HAP-1 (cell line): ENCODE measurements around the gene ADGRB2.

Source experiments
- DNase-seq, 2 experiments: peaks; one replicate each; pipeline ENCODE4 v3.0.0-alpha.2; 2016 to 2020; ENCODE audit warnings: low spot score in 2 of 2
- H3K27me3 ChIP-seq: fragments of 250-450 bp; sonication (Bioruptor Pico); 2 replicates; pipeline ENCODE4 v1.5.1; 2020; ENCODE audit warnings: low read depth, mild to moderate bottlenecking, moderate library complexity
- H3K36me3 ChIP-seq: fragments of 250-450 bp; sonication (Bioruptor Pico); replicated peaks from 2 replicates; pipeline ENCODE4 v1.5.1; 2020; ENCODE audit warnings: mild to moderate bottlenecking
- H3K4me1 ChIP-seq: fragments of 250-450 bp; sonication (Bioruptor Pico); 2 replicates; pipeline ENCODE4 v1.5.1; 2020; ENCODE audit warnings: mild to moderate bottlenecking
- H3K4me3 ChIP-seq: fragments of 250-450 bp; sonication (Bioruptor Pico); 2 replicates; pipeline ENCODE4 v1.5.1; 2020; ENCODE audit warnings: mild to moderate bottlenecking, moderate library complexity
- H3K9me3 ChIP-seq: fragments of 250-450 bp; sonication (Bioruptor Pico); 2 replicates; pipeline ENCODE4 v1.5.1; 2020; ENCODE audit warnings: mild to moderate bottlenecking, moderate library complexity
- in situ Hi-C: fragments of 300-500 bp; cut with MboI; formaldehyde crosslinking; loops from 3 replicates; pipeline ENCODE4 v1.14.3; 2020; ENCODE audit warnings: low sequenced_read_pairs, inconsistent platforms, mixed read lengths

Gene ADGRB2

GRCh38 chr1:31783846-31784245 is 19.7 kb upstream of the ADGRB2 start:
- no peak overlapping the region for H3K4me3 ChIP-seq
- no peaks in the 10 kb centered on the region for H3K27me3 ChIP-seq
- peaks cover 11% of the 10 kb centered on the region for H3K4me1 ChIP-seq
- no peaks in the 10 kb centered on the region for H3K9me3 ChIP-seq
- in situ Hi-C loops: no loop called here
- no peak for DNase-seq
- no peaks in the 10 kb centered on the region for H3K36me3 ChIP-seq

DNA sequence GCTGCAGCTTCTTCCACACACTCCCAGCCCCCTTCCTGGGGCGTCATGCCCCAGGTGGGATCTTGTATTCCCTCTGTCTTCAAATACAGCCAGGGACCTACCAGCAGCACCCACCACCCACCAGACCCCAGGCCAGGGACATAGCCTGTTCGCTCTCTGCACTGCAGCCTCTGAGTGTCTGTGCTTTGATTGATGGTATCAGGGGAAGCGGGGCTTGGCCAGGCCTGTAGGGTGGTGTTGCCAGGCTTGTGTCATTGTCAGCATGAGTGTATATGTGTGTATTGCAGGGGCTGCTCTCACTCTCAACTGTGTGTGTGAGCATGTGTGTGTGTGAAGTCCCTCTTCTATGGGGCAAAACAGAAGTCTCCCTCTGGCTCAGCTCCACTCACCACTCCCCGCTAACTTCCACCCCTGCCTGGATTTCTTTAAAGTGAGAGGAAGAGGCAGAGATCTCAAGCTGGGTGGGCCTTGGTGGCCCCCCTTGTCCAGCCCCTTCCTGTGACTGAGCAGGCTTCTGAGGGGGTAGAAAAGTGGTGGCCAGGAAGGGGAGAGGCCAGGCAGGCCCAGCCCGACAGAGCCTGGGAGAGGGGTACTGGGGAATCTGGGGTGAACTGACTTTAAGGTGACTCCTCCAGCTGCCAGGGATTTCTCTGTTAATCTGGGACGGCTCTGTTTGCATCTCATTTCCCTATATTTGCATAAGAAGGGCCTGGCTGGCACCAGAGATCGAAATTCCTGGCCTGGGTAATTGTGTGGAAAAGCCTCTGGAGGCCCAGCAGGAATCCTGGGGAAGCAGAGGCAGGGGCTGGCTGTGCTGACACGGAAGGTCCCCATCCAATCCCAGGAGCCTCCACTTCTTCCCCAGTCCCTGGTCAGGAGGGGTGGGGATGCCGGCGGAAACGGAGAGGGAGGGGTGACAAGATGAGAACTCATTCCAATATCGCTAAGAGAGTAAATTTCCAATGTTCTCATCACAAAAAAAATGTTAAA is 18.6 kb upstream of the ADGRB2 start:
- DNase-seq: peak in 1 of 2 experiments; percentile 32
- in situ Hi-C loops: no loop called here
- H3K4me1 ChIP-seq: peaks cover 6% of the 10 kb centered on the region
- no peaks in the 10 kb centered on the region for H3K27me3 ChIP-seq
- no peak overlapping the region for H3K4me3 ChIP-seq
- no peaks in the 10 kb centered on the region for H3K9me3 ChIP-seq
- no peaks in the 10 kb centered on the region for H3K36me3 ChIP-seq

DNA sequence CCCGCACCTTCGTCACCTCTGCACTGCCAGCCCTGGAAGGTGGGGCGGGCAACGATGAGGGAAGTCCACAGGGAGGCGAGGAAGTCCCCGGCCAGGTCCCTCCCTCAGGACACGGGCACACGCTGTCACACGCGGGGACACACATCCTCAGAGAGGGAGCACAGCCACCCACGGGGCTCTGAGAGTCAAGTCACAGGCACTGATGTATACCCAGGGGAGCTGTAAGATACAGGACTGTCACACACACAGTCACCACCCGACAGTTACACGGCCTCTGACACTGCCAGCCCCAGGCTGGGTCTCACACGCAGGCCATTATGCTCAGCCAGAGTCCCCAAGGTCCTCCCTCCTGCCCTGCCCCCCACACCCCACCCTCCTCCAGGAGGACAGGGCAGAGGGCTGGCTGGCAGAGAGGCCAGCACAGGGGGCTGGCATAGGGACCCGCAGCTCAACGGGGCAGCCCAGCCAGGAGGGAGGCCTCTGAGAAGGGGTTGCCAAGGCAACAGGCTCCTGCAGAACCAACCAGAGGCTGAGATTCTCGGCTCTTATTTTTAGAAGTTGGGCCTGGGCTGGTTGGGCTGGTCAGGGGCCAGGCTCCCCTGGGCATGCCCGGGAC is 17.7 kb upstream of the ADGRB2 start:
- DNase-seq: no peak
- in situ Hi-C loops: no loop called here
- no peaks in the 10 kb centered on the region for H3K9me3 ChIP-seq
- H3K4me1 ChIP-seq: peaks cover 4% of the 10 kb centered on the region
- no peaks in the 10 kb centered on the region for H3K27me3 ChIP-seq
- H3K36me3 ChIP-seq: no peaks in the 10 kb centered on the region
- no peak overlapping the region for H3K4me3 ChIP-seq

- Histone ChIP-seq H3K36me3 (no peaks in the 10 kb centered on the region), H3K4me3 (no peak overlapping the region), H3K4me1 (peaks cover 4% of the 10 kb centered on the region), H3K27me3 (no peaks in the 10 kb centered on the region), H3K9me3 (no peaks in the 10 kb centered on the region)
- in situ Hi-C loops: no loop called here
- DNase-seq: no peak
Measured at GRCh38 chr1:31781138-31781755, 17.1 kb upstream of the ADGRB2 start.

DNA sequence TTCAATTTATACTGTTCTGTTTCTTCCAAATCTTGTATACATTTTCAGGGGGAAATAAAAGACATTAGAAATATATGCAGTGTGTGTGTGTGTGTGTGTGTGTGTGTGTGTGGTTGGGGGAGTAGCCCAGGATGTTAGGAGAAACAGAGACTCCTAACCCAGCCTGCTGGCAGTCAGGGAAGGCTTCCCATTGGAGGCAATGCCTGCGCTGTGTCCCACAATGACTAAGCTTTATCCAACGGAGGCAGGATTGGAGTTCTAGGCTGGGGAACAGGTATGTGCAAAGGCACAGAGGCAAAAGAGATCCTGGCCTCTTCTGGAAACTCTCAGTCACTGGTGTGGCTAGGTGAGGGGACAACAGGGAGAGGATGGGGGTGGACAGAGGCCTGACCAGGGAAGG is 16.5 kb upstream of the ADGRB2 start:
- H3K4me3 ChIP-seq: no peak overlapping the region
- H3K27me3 ChIP-seq: no peaks in the 10 kb centered on the region
- no peaks in the 10 kb centered on the region for H3K9me3 ChIP-seq
- H3K36me3 ChIP-seq: no peaks in the 10 kb centered on the region
- H3K4me1 ChIP-seq: peaks cover 4% of the 10 kb centered on the region
- in situ Hi-C loops: no loop called here
- DNase-seq: no peak

DNA sequence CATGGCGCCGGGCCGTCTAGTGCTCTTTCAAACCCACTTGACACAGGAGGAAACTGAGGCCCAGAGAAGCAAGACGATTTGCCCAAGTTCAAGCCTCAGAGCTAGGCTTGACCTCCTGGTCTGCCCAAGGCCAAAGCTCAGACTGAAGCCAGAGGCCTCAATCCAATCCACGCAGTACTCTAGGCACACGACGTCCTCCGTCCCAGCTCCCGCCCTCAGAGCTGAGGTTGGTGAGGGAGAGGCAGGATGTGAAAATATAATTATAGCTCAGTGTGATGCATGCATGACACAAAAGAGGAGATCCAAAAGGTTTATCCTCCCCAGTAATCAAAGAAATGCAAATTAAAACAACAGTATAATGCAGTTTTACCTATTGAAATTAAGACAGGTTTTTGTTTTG is 15.5 kb upstream of the ADGRB2 start:
- Histone ChIP-seq H3K4me1 (peaks cover 4% of the 10 kb centered on the region), H3K36me3 (no peaks in the 10 kb centered on the region), H3K4me3 (no peak overlapping the region), H3K27me3 (no peaks in the 10 kb centered on the region), H3K9me3 (no peaks in the 10 kb centered on the region)
- DNase-seq: no peak
- in situ Hi-C loops: no loop called here

- peaks cover 4% of the 10 kb centered on the region for H3K4me1 ChIP-seq
Measured at GRCh38 chr1:31778763-31779488, 14.8 kb upstream of the ADGRB2 start.

GRCh38 chr1:31776516-31776915 is 12.4 kb upstream of the ADGRB2 start:
- H3K36me3 ChIP-seq: no peaks in the 10 kb centered on the region
- H3K9me3 ChIP-seq: no peaks in the 10 kb centered on the region
- H3K4me1 ChIP-seq: peaks cover 4% of the 10 kb centered on the region; the same call in 1 of the 2 replicates
- in situ Hi-C loops: no loop called here
- H3K4me3 ChIP-seq: no peak overlapping the region
- DNase-seq: no peak
- H3K27me3 ChIP-seq: no peaks in the 10 kb centered on the region

More at GRCh38 chr1:31778763-31779488, 14.8 kb upstream of the ADGRB2 start:
- in situ Hi-C loops: no loop called here
- DNase-seq: no peak
- no peaks in the 10 kb centered on the region for H3K36me3 ChIP-seq
- H3K9me3 ChIP-seq: no peaks in the 10 kb centered on the region
- H3K27me3 ChIP-seq: no peaks in the 10 kb centered on the region
- H3K4me3 ChIP-seq: no peak overlapping the region

GRCh38 chr1:31776032-31776431 is 11.9 kb upstream of the ADGRB2 start:
- Histone ChIP-seq H3K4me1 (peaks cover 4% of the 10 kb centered on the region; the same call in 1 of the 2 replicates), H3K27me3 (no peaks in the 10 kb centered on the region)
- in situ Hi-C loops: no loop called here

GRCh38 chr1:31775210-31775999 is 11.3 kb upstream of the ADGRB2 start:
- no peaks in the 10 kb centered on the region for H3K9me3 ChIP-seq
- peak in 1 of 2 experiments; percentile 36 for DNase-seq
- H3K4me1 ChIP-seq: peaks cover 4% of the 10 kb centered on the region; the same call in 1 of the 2 replicates
- H3K27me3 ChIP-seq: no peaks in the 10 kb centered on the region
- in situ Hi-C loops: no loop called here
- no peaks in the 10 kb centered on the region for H3K36me3 ChIP-seq
- H3K4me3 ChIP-seq: no peak overlapping the region

More at GRCh38 chr1:31776032-31776431, 11.9 kb upstream of the ADGRB2 start:
- Histone ChIP-seq H3K36me3 (no peaks in the 10 kb centered on the region), H3K4me3 (no peak overlapping the region), H3K9me3 (no peaks in the 10 kb centered on the region)
- DNase-seq: no peak

- Histone ChIP-seq H3K4me1 (no peaks in the 10 kb centered on the region), H3K27me3 (no peaks in the 10 kb centered on the region), H3K4me3 (no peak overlapping the region), H3K36me3 (no peaks in the 10 kb centered on the region), H3K9me3 (no peaks in the 10 kb centered on the region)
- DNase-seq: no peak
- in situ Hi-C loops: no loop called here
Measured at GRCh38 chr1:31774495-31774894, 10.4 kb upstream of the ADGRB2 start.

DNA sequence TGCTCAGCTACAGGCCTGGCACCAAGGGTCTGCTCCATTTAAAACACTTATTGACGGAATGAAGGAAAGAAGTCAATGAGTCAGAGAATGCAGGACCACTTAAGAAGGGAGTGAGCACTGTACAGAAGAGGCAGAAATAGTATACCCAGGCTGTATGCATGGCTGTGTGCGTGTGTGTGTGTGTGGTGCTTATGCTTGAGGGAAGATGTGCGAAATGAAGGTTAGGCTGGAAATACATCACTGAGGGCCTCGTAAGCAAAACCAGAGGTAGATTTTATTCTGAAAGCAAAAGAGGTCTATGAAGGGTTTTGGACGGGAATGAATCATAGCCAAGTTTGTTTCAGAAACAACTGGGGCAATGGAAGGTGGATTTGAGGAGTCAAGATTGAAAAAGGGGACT is 9.7 kb upstream of the ADGRB2 start:
- Histone ChIP-seq H3K9me3 (no peaks in the 10 kb centered on the region), H3K36me3 (no peaks in the 10 kb centered on the region), H3K27me3 (no peaks in the 10 kb centered on the region), H3K4me3 (no peak overlapping the region), H3K4me1 (no peaks in the 10 kb centered on the region)
- DNase-seq: no peak
- in situ Hi-C loops: no loop called here
